ENCODE measurements around the gene UBE3C.
"Not testable (repeated sequence)": the region's sequence is repeated elsewhere in the genome, so short reads cannot be mapped to it uniquely, and the experiment has no call there.

Gene UBE3C

GRCh38 chr7:157244516-157245294 is 106.0 kb downstream of the UBE3C start:
- TF ChIP-seq, protein P1, sequence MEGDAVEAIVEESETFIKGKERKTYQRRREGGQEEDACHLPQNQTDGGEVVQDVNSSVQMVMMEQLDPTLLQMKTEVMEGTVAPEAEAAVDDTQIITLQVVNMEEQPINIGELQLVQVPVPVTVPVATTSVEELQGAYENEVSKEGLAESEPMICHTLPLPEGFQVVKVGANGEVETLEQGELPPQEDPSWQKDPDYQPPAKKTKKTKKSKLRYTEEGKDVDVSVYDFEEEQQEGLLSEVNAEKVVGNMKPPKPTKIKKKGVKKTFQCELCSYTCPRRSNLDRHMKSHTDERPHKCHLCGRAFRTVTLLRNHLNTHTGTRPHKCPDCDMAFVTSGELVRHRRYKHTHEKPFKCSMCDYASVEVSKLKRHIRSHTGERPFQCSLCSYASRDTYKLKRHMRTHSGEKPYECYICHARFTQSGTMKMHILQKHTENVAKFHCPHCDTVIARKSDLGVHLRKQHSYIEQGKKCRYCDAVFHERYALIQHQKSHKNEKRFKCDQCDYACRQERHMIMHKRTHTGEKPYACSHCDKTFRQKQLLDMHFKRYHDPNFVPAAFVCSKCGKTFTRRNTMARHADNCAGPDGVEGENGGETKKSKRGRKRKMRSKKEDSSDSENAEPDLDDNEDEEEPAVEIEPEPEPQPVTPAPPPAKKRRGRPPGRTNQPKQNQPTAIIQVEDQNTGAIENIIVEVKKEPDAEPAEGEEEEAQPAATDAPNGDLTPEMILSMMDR (IDR thresholded peaks at IDR 0.05; ENCODE audit: control extremely low read depth, extremely low read depth, low read depth, missing control alignments): no peak
- DNase-seq (ENCODE audit: extremely low spot score): no peak
- ChIA-PET CTCF (interaction anchor here (0.7 to 1.8 kb wide), 4 partner anchors 10 to 26 kb away, joined by 3 to 5 read pairs (median 4); no protein-coding TSS in a partner anchor), POLR2A (no interaction called here)

DNA sequence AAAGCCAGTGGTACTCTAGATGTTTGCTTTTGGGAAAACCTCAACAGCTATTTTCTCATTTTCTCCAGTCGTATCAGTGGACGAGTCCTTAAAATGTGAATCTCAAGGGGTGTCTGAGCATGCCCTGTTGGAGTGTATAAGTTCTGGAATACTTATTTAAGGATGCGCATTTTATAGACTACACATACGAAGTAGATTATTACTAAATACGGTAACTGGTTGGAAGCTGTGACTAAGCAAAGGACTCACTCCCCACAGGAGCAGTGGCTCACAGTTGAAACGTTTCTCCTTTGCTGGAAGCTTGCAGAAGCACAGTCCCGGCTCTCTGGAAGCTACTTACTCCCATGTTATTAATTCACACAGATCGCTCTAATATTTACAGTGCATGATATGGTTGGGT is 107.3 kb downstream of the UBE3C start:
- ChIA-PET POLR2A (interaction anchor here (0.7 kb wide), 1 partner anchor 293 kb away, joined by 10 read pairs; no protein-coding TSS in a partner anchor), CTCF (interaction anchor here (0.9 to 7.0 kb wide), 4 partner anchors 9 to 277 kb away, joined by 3 to 29 read pairs (median 4); no protein-coding TSS in a partner anchor)
- no peak for DNase-seq (ENCODE audit: extremely low spot score)
- TF ChIP-seq, protein P1 (IDR thresholded peaks at IDR 0.05; ENCODE audit: control extremely low read depth, extremely low read depth, low read depth, missing control alignments): no peak

DNA sequence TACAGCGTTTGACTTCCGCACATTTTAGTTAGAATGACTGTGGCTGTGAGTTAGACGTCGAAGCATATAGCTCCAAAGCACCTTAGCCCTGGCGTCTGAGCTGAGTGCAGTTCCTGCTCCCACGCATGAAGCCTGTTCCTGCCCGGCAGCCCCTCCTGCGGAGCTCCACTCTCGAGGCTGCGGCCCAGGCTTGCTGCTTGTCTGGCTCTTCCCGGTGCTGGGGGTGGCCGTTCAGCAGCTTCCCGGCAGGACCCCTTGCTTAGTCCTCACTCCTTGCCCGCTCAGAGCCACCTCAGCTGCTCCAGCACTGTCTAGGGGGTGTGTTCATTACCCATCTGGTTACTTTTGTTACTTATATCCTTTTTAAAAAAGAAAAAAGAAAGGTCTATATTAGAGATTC is 109.9 kb downstream of the UBE3C start:
- TF ChIP-seq, protein P1 (IDR thresholded peaks at IDR 0.05; ENCODE audit: control extremely low read depth, extremely low read depth, low read depth, missing control alignments): no peak
- ChIA-PET POLR2A (no interaction called here), CTCF (interaction anchor here (0.7 to 7.0 kb wide), 6 partner anchors 10 to 299 kb away, joined by 3 to 29 read pairs (median 4); partner anchors contain the start of gene NOM1)
- no peak for DNase-seq (ENCODE audit: extremely low spot score)

- ChIA-PET CTCF (interaction anchor here (0.6 to 7.0 kb wide), 27 partner anchors 9 to 345 kb away, joined by 3 to 29 read pairs (median 4); partner anchors contain the start of gene NOM1), POLR2A (no interaction called here)
- TF ChIP-seq, protein P1 (IDR thresholded peaks at IDR 0.05; ENCODE audit: control extremely low read depth, extremely low read depth, low read depth, missing control alignments): peak; percentile 76
- DNase-seq (ENCODE audit: extremely low spot score): peak; percentile 65
These were observed 112.0 kb downstream of the UBE3C start for GRCh38 chr7:157250605-157251228.

- CTCF ChIA-PET: interaction anchor here (0.9 to 7.0 kb wide), 10 partner anchors 9 to 302 kb away, joined by 3 to 29 read pairs (median 6); partner anchors contain the start of gene NOM1
- POLR2A ChIA-PET; DNase-seq (ENCODE audit: extremely low spot score): not testable (repeated sequence)
These were observed 113.1 kb downstream of the UBE3C start for GRCh38 chr7:157251817-157252216.

DNA sequence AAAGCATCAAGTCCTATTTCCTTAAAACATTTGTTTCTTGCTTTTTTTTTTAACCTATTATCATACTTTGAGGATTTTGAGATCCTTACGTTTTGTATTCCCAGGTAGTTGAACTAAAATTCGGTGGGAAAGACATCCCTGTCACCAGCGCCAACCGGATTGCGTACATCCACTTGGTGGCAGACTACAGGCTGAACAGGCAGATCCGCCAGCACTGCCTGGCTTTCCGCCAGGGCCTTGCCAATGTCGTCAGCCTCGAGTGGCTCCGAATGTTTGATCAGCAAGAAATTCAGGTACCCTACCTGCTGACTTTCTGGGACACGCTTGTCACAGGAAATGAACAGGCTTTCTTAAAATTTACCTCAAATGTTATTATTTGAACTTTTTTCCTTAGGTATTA is 115.1 kb downstream of the UBE3C start:
- DNase-seq (ENCODE audit: extremely low spot score): no peak
- TF ChIP-seq, protein P1 (IDR thresholded peaks at IDR 0.05; ENCODE audit: control extremely low read depth, extremely low read depth, low read depth, missing control alignments): no peak
- POLR2A ChIA-PET: no interaction called here
- CTCF ChIA-PET: no interaction called here

- POLR2A ChIA-PET: not testable (repeated sequence)
- CTCF ChIA-PET: interaction anchor here (0.7 to 1.4 kb wide), 2 partner anchors 9 to 11 kb away, joined by 3 to 4 read pairs; no protein-coding TSS in a partner anchor
These were observed 116.1 kb downstream of the UBE3C start for GRCh38 chr7:157254781-157255180.

More at GRCh38 chr7:157254781-157255180, 116.1 kb downstream of the UBE3C start:
- not testable (repeated sequence) for DNase-seq (ENCODE audit: extremely low spot score)
